A549 (cell line): ENCODE measurements around the gene SVIL. TPM values are rescaled to one million over a fixed set of nuclear protein-coding genes. Genes with fewer than 3 reads are reported as not detected.
"Not testable (repeated sequence)": the region's sequence is repeated elsewhere in the genome, so short reads cannot be mapped to it uniquely, and the experiment has no call there.

ENCODE experiments used
- ATAC-seq, 2 experiments: fragments of 200-7000 bp in 1 of 2; fragments of >200 bp in 1 of 2; cut with Nextera tagmentation in 1 of 2; cut with Tn5 transposase in 1 of 2; 3 replicates each; pipeline versions ENCODE4 v1.8.0 to v1.9.1; 2018 to 2020; ENCODE audit warnings: mild to moderate bottlenecking in 1 of 2, moderate library complexity in 1 of 2
- CTCF ChIA-PET: fragments of 300-600 bp; sonication (Branson Sonifier 250); formaldehyde crosslinking; extraction: SDS; loops from one replicate; lab custom pipeline; 2021; ENCODE audit warnings: antibody characterized with exemption, inconsistent platforms; lab: Yijun Ruan, JAX
- POLR2A ChIA-PET: fragments of 350-600 bp; formaldehyde crosslinking; extraction: SDS; loops from one replicate; lab custom pipeline; 2021; ENCODE audit warnings: antibody characterized with exemption, inconsistent platforms; lab: Yijun Ruan, JAX
- DNase-seq, 2 experiments: peaks; one replicate each; pipeline versions ENCODE4 v3.0.0 to v3.0.0-alpha.2; 2011 to 2016; ENCODE audit warnings: low read depth in 1 of 2, low spot score in 1 of 2
- FAIRE-seq: peaks from 2 replicates; lab custom pipeline; 2011; peaks lifted over from hg19 to GRCh38; lab: Jason Lieb, UNC
- H3K27ac ChIP-seq, 2 experiments: fragments of >200 bp; sonication (Bioruptor Twin); formaldehyde crosslinking; 3 replicates each; pipeline ENCODE4 v1.5.1; 2016 to 2017
- H3K4me1 ChIP-seq: fragments of >200 bp; sonication (Bioruptor Twin); formaldehyde crosslinking; 3 replicates; pipeline ENCODE4 v1.6.1; 2016
- H3K4me2 ChIP-seq: fragments of >200 bp; sonication (Bioruptor Twin); formaldehyde crosslinking; 3 replicates; pipeline ENCODE4 v1.6.1; 2016
- H3K4me3 ChIP-seq: fragments of >200 bp; sonication (Bioruptor Twin); formaldehyde crosslinking; 3 replicates; pipeline ENCODE4 v1.5.1; 2016
- H3K9me3 ChIP-seq: fragments of >200 bp; sonication (Bioruptor Twin); formaldehyde crosslinking; 3 replicates; pipeline ENCODE4 v1.6.1; 2016
- BCL3 ChIP-seq: fragments of >200 bp; sonication (Bioruptor Twin); formaldehyde crosslinking; IDR thresholded peaks from 3 replicates; pipeline ENCODE4 v1.6.1; 2016
- BHLHE40 ChIP-seq: IDR thresholded peaks from 2 replicates; pipeline ENCODE4 v1.6.1; 2012; ENCODE audit warnings: low read depth, low read length, inconsistent platforms
- CBX2 ChIP-seq: fragments of 200-600 bp; sonication (generic); IDR thresholded peaks from 2 replicates; pipeline ENCODE4 v1.6.1; 2016; ENCODE audit warnings: low read depth, mild to moderate bottlenecking, borderline replicate concordance
- CEBPB ChIP-seq, 2 experiments: fragments of >200 bp in 1 of 2; sonication (Bioruptor Twin) in 1 of 2; formaldehyde crosslinking in 1 of 2; IDR thresholded peaks; 2 replicates each; pipeline ENCODE4 v1.6.1; 2012 to 2016
- EHF ChIP-seq: fragments of 250-450 bp; sonication (Bioruptor Pico); IDR thresholded peaks from 2 replicates; pipeline ENCODE4 v1.5.0; 2020; ENCODE audit warnings: mild to moderate bottlenecking
- EP300 ChIP-seq, 2 experiments: fragments of >200 bp; sonication (Bioruptor Twin); formaldehyde crosslinking; IDR thresholded peaks; 2 replicates in 1 of 2; 3 replicates in 1 of 2; pipeline ENCODE4 v1.6.1; 2016 to 2017
- FOSL2 ChIP-seq, 2 experiments: fragments of 450-650 bp in 1 of 2; fragments of >200 bp in 1 of 2; sonication (Bioruptor Twin) in 1 of 2; formaldehyde crosslinking; IDR thresholded peaks; 2 replicates each; pipeline versions ENCODE4 v1.5.0 to v1.6.1; 2016 to 2020; ENCODE audit warnings: mild to moderate bottlenecking in 1 of 2, moderate library complexity in 1 of 2
- GATA3 ChIP-seq: IDR thresholded peaks from 2 replicates; pipeline ENCODE4 v1.6.1; 2012; ENCODE audit warnings: borderline replicate concordance
- HDAC2 ChIP-seq: fragments of 200-600 bp; sonication (generic); IDR thresholded peaks from 2 replicates; pipeline ENCODE4 v1.6.1; 2016
- HEYL ChIP-seq: fragments of 250-450 bp; sonication (Bioruptor Pico); IDR thresholded peaks from 2 replicates; pipeline ENCODE4 v1.8.0; 2021; ENCODE audit warnings: mild to moderate bottlenecking, moderate library complexity
- HOXB5 ChIP-seq: fragments of 250-450 bp; sonication (Bioruptor Pico); IDR thresholded peaks from 2 replicates; pipeline ENCODE4 v1.5.0; 2020; ENCODE audit warnings: mild to moderate bottlenecking, moderate library complexity
- JUNB ChIP-seq: fragments of >200 bp; sonication (Bioruptor Twin); formaldehyde crosslinking; IDR thresholded peaks from 2 replicates; pipeline ENCODE4 v1.6.1; 2016
- KDM1A ChIP-seq: fragments of 200-600 bp; sonication (generic); IDR thresholded peaks from 2 replicates; pipeline ENCODE4 v1.6.1; 2016; ENCODE audit warnings: low read depth, mild to moderate bottlenecking
- KDM5A ChIP-seq: fragments of 200-600 bp; sonication (generic); IDR thresholded peaks from 2 replicates; pipeline ENCODE4 v1.6.1; 2016; ENCODE audit warnings: antibody characterized with exemption, mild to moderate bottlenecking
- MAFK ChIP-seq: fragments of 450-650 bp; IDR thresholded peaks from 2 replicates; pipeline ENCODE4 v1.6.1; 2014; ENCODE audit not compliant: partially characterized antibody
- RAD21 ChIP-seq, 2 experiments: fragments of >200 bp in 1 of 2; sonication (Bioruptor Twin) in 1 of 2; formaldehyde crosslinking in 1 of 2; IDR thresholded peaks in 1 of 2; conservative IDR thresholded peaks in 1 of 2; 2 replicates in 1 of 2; 3 replicates in 1 of 2; pipeline ENCODE4 v1.6.1; 2012 to 2018; ENCODE audit warnings: inconsistent platforms in 1 of 2
- RCOR1 ChIP-seq: fragments of 150-350 bp; IDR thresholded peaks from 2 replicates; pipeline ENCODE4 v1.6.1; 2014; ENCODE audit warnings: antibody characterized with exemption, low read length, low read depth
- TFCP2L1 ChIP-seq: fragments of 250-450 bp; sonication (Bioruptor Pico); IDR thresholded peaks from 2 replicates; pipeline ENCODE4 v1.5.0; 2021; ENCODE audit warnings: mild to moderate bottlenecking
- ZC3H11A ChIP-seq: fragments of 450-650 bp; IDR thresholded peaks from 2 replicates; pipeline ENCODE4 v1.6.1; 2014; ENCODE audit warnings: antibody characterized with exemption, mild to moderate bottlenecking
- WGBS: methylation state at CpG from one replicate; pipeline ENCODE4 v1.1.6; 2017; ENCODE audit errors: missing lambda C conversion rate; 5-methylcytosine and 5-hydroxymethylcytosine counted together
- polyA plus RNA-seq, 4 experiments: library from polyadenylated mRNA; depleted of rRNA in 3 of 4; stranded (reverse); fragments of >200 nt; fragmentation: RNase III in 1 of 4; extraction: RNeasy Plus Mini Kit Qiagen cat#74134 plus additional on column Dnase treatment in 1 of 4; gene quantifications; 2 replicates in 3 of 4; 3 replicates in 1 of 4; pipeline ENCODE4 v1.2.3, GENCODE V29; 2011 to 2017

SVIL gene
- polyA plus RNA-seq, 2 of the 4 experiments (the other 2 are of a cell fraction) = 12.0 to 20.4 TPM

GRCh38 chr10:29627201-29628132 is 7.3 kb downstream of the SVIL start:
- ChIA-PET POLR2A (no interaction called here), CTCF (interaction anchor here (1.0 to 1.9 kb wide), 4 partner anchors 9 to 92 kb away, joined by 3 to 5 read pairs (median 4); no protein-coding TSS in a partner anchor)
- Histone ChIP-seq H3K4me3 (no peak overlapping the region), H3K4me2 (peak overlapping the region; percentile 66), H3K4me1 (peaks cover 22% of the 10 kb centered on the region)
- FAIRE-seq (no peak), ATAC-seq (no peak), DNase-seq (no peak)
- 77% methylated on average over 7 of the region's 7 CpGs for WGBS
- TF ChIP-seq CBX2 = no peak
- TF ChIP-seq EP300 (IDR thresholded peaks at IDR 0.05) = no peak
- no peak for TF ChIP-seq JUNB
- TF ChIP-seq EHF (CRISPR knock-in tag) = no peak
- no peak for TF ChIP-seq GATA3
- TF ChIP-seq HEYL (CRISPR knock-in tag) = no peak
- peak; percentile 68; the same call in 1 of the 2 replicates for TF ChIP-seq KDM1A
- peak; percentile 47 to 68; a peak in 3 of 4 replicates for TF ChIP-seq CEBPB (IDR thresholded peaks at IDR 0.05)
- TF ChIP-seq, all 56 proteins: peak for 2
- H3K9me3 ChIP-seq = no peaks in the 10 kb centered on the region
- peak overlapping the region in 1 of 2 experiments; percentile 29; a peak in 2 of 6 replicates for H3K27ac ChIP-seq

- H3K27ac ChIP-seq, FAIRE-seq, POLR2A ChIA-PET, ATAC-seq, H3K4me2 ChIP-seq, H3K9me3 ChIP-seq: not testable (repeated sequence)
- H3K4me1 ChIP-seq = peaks cover 41% of the 10 kb centered on the region
- WGBS = 88% methylated on average over 6 of the region's 6 CpGs
- TF ChIP-seq MAFK = peak; percentile 51
- TF ChIP-seq, all 56 proteins: peak for 1; not testable (repeated sequence) for 55
- not testable (repeated sequence) for DNase-seq, H3K4me3 ChIP-seq
- CTCF ChIA-PET = interaction anchor here (0.7 to 4.1 kb wide), 5 partner anchors 9 to 549 kb away, joined by 3 to 14 read pairs (median 4); no protein-coding TSS in a partner anchor
Measured at GRCh38 chr10:29624357-29624756, 10.4 kb downstream of the SVIL start.

- CTCF ChIA-PET = interaction anchor here (0.7 to 4.1 kb wide), 4 partner anchors 15 to 550 kb away, joined by 3 to 14 read pairs (median 6); no protein-coding TSS in a partner anchor
- Histone ChIP-seq H3K4me3 (no peak overlapping the region), H3K27ac (no peak overlapping the region), H3K4me1 (peaks cover 47% of the 10 kb centered on the region), H3K4me2 (no peak overlapping the region), H3K9me3 (no peaks in the 10 kb centered on the region)
- POLR2A ChIA-PET = no interaction called here
- FAIRE-seq (no peak), DNase-seq (no peak), ATAC-seq (peak in 1 of 2 experiments; percentile 70; a peak in 1 of 6 replicates)
- no peak for TF ChIP-seq HDAC2
- no peak for TF ChIP-seq KDM5A
- TF ChIP-seq HOXB5 = no peak
- TF ChIP-seq BHLHE40 = no peak
- no peak for TF ChIP-seq FOSL2 (IDR thresholded peaks at IDR 0.05)
- peak; percentile 32; the same call in 1 of the 2 replicates for TF ChIP-seq FOSL2 (CRISPR knock-in tag; IDR thresholded peaks at IDR 0.05)
- TF ChIP-seq CEBPB (IDR thresholded peaks at IDR 0.05) = peak; percentile 73
- peak; percentile 26; the same call in 1 of the 2 replicates for TF ChIP-seq JUNB
- WGBS = 92% methylated on average over 4 of the region's 4 CpGs
Measured at GRCh38 chr10:29623797-29624196, 11.0 kb downstream of the SVIL start.

- H3K27ac ChIP-seq = no peak overlapping the region
Measured at GRCh38 chr10:29622382-29622922, 12.3 kb downstream of the SVIL start.

More at GRCh38 chr10:29622382-29622922, 12.3 kb downstream of the SVIL start:
- 88% methylated on average over 14 of the region's 14 CpGs for WGBS
- CTCF ChIA-PET = interaction anchor here (1.0 to 4.1 kb wide), 4 partner anchors 10 to 113 kb away, joined by 3 to 14 read pairs (median 7); no protein-coding TSS in a partner anchor
- H3K9me3 ChIP-seq = no peaks in the 10 kb centered on the region
- no peak for DNase-seq
- no peak overlapping the region for H3K4me2 ChIP-seq
- H3K4me1 ChIP-seq = peaks cover 43% of the 10 kb centered on the region
- POLR2A ChIA-PET = no interaction called here
- FAIRE-seq = no peak
- TF ChIP-seq ZC3H11A (no peak), BHLHE40 (no peak), CEBPB (IDR thresholded peaks at IDR 0.05) (no peak), FOSL2 (IDR thresholded peaks at IDR 0.05) (no peak), FOSL2 (CRISPR knock-in tag; IDR thresholded peaks at IDR 0.05) (no peak), BCL3 (no peak), RAD21 (conservative IDR thresholded peaks at IDR 0.05 in 1 of 2, IDR thresholded peaks at IDR 0.05 in 1 of 2) (no peak), RCOR1 (no peak), JUNB (no peak), HDAC2 (no peak), TFCP2L1 (no peak)
- H3K4me3 ChIP-seq = no peak overlapping the region
- no peak for ATAC-seq
